Activated T-cell treated with anti-CD3 and anti-CD28 coated beads, Interleukin-2, amount 50 U/mL, for 24 hours (primary cell): Measurements from ENCODE around the gene TMEM131L.

ENCODE experiments used
- DNase-seq: peaks from one replicate; pipeline ENCODE4 v3.0.0-alpha.2; 2020
- H3K27ac Mint-ChIP-seq: 2 replicates; pipeline ENCODE4 v1.8.0; 2020; ENCODE audit warnings: mild to moderate bottlenecking, mixed read lengths
- H3K27me3 Mint-ChIP-seq: 2 replicates; pipeline ENCODE4 v1.8.0; 2020; ENCODE audit warnings: mixed read lengths
- H3K36me3 Mint-ChIP-seq: 2 replicates; pipeline ENCODE4 v1.8.0; 2020; ENCODE audit warnings: low read depth, mixed read lengths
- H3K4me1 Mint-ChIP-seq: 2 replicates; pipeline ENCODE4 v1.8.0; 2020; ENCODE audit warnings: low read depth, mixed read lengths
- H3K4me3 Mint-ChIP-seq: 2 replicates; pipeline ENCODE4 v1.8.0; 2020; ENCODE audit warnings: mild to moderate bottlenecking, moderate library complexity, mixed read lengths
- H3K9me3 Mint-ChIP-seq: 2 replicates; pipeline ENCODE4 v1.8.0; 2020; ENCODE audit warnings: mixed read lengths

The TMEM131L gene

DNA sequence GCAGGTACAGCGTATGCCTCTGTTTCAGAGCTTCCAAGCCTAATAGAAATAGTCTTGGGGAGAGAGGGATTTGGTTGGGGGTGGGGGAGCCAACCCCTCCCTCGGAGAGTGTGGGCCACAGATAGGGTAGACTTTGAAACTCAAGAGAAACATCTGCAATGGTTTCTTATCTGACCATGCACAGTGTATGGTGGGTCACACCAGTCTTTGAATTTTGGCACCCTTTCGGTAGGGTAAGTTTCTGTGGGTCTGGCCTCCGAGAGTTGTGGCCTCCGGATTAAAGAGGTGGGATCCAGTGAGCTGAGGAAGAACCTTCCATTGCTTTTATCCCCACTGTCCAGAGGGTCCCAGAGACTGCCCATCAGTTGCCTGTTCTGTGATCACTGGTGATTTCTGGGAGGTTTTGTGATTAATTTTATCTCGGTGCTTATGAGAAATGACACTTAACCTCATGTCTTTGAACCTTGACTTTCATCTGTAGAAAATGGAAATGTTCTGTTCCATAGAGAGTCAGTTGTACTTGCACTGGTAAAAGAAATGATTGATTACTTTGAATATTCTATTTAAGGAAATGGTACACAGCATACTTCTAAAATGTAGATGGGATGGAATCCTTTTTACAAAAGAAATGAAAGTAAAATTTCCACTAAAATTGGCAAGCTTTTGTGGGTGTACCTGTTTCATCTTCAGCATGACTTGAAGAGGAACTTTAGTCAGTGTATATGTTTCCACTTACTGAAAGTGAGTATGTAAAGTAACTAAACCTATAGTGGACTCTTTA lies 62.7 kb downstream of the TMEM131L start:
- peak; percentile 47 for DNase-seq
- H3K4me1 Mint-ChIP-seq: peaks cover 96% of the 10 kb centered on the region
- H3K27ac Mint-ChIP-seq: peak overlapping the region; percentile 98
- H3K27me3 Mint-ChIP-seq: no peaks in the 10 kb centered on the region
- H3K4me3 Mint-ChIP-seq: peak overlapping the region; percentile 64
- peaks cover 3% of the 10 kb centered on the region for H3K9me3 Mint-ChIP-seq
- H3K36me3 Mint-ChIP-seq: peaks cover 58% of the 10 kb centered on the region

GRCh38 chr4:153529646-153530045 lies 63.5 kb downstream of the TMEM131L start:
- Mint-ChIP-seq H3K9me3 (peaks cover 3% of the 10 kb centered on the region), H3K36me3 (peaks cover 55% of the 10 kb centered on the region), H3K27me3 (no peaks in the 10 kb centered on the region), H3K4me1 (peaks cover 94% of the 10 kb centered on the region), H3K4me3 (peak overlapping the region; percentile 64), H3K27ac (peak overlapping the region; percentile 98)
- no peak for DNase-seq

GRCh38 chr4:153530284-153530999 lies 64.3 kb downstream of the TMEM131L start:
- Mint-ChIP-seq H3K27ac (peak overlapping the region; percentile 98), H3K4me3 (peak overlapping the region; percentile 64), H3K9me3 (peaks cover 3% of the 10 kb centered on the region), H3K36me3 (peaks cover 54% of the 10 kb centered on the region), H3K4me1 (peaks cover 93% of the 10 kb centered on the region), H3K27me3 (no peaks in the 10 kb centered on the region)
- peak; percentile 51 for DNase-seq

DNA sequence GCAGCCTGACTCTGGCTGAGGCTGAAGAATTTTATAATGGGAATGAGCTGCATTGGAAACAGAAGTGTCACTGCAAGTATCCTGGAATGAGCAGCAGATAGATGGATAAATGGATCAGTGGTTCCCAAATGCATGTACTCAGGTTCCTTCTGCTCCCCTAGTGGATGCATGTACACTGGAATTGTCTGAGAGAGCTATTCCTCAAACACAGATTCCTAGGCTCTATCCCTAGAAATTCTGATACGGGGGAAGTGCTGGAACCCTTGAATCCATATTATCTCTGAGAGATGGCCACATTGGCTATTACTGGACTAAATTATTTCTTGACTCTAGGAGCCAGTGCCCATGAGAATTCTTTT lies 64.8 kb downstream of the TMEM131L start:
- Mint-ChIP-seq H3K36me3 (peaks cover 55% of the 10 kb centered on the region), H3K27me3 (no peaks in the 10 kb centered on the region), H3K9me3 (peaks cover 3% of the 10 kb centered on the region), H3K4me3 (peak overlapping the region; percentile 64), H3K27ac (peak overlapping the region; percentile 98), H3K4me1 (peaks cover 94% of the 10 kb centered on the region)
- no peak for DNase-seq

DNA sequence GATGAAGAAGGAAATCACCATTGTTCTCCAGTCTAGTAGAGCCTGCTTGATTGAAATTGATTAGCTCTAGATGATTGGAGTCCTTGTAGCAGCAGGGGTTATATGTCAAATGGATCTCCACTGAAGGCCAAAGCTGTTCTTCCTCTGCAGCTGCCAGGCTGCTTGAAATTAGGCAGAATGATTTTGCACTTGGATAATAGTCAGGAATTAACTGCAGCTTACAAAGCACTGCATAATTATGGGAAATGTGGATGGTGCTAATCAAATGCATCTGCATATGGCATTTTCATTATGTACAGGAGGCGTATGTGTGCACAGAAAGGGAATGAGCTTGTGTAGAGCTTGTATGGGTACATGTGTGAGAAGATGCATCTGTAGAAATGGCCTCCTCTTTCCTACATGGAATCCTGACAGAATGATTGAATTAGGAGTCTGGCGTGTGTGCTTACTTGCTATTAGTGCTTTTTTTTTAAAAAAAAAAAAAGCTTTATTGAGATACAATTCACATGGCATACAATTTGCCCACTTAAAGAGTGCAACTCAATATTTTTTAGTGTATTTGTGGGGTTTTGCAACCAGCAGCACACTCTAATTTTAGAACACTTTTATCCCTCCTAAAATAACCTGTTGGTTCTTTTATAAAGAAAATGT lies 65.9 kb downstream of the TMEM131L start:
- H3K27ac Mint-ChIP-seq: peak overlapping the region; percentile 86
- no peak for DNase-seq
- H3K9me3 Mint-ChIP-seq: no peaks in the 10 kb centered on the region
- no peaks in the 10 kb centered on the region for H3K27me3 Mint-ChIP-seq
- H3K36me3 Mint-ChIP-seq: peaks cover 52% of the 10 kb centered on the region
- H3K4me1 Mint-ChIP-seq: peaks cover 95% of the 10 kb centered on the region
- H3K4me3 Mint-ChIP-seq: no peak overlapping the region

GRCh38 chr4:153532636-153533035 lies 66.5 kb downstream of the TMEM131L start:
- peaks cover 50% of the 10 kb centered on the region for H3K36me3 Mint-ChIP-seq
- H3K4me3 Mint-ChIP-seq: no peak overlapping the region
- peak overlapping the region; percentile 86 for H3K27ac Mint-ChIP-seq
- peaks cover 95% of the 10 kb centered on the region for H3K4me1 Mint-ChIP-seq
- H3K9me3 Mint-ChIP-seq: no peaks in the 10 kb centered on the region
- DNase-seq: no peak
- H3K27me3 Mint-ChIP-seq: no peaks in the 10 kb centered on the region

DNA sequence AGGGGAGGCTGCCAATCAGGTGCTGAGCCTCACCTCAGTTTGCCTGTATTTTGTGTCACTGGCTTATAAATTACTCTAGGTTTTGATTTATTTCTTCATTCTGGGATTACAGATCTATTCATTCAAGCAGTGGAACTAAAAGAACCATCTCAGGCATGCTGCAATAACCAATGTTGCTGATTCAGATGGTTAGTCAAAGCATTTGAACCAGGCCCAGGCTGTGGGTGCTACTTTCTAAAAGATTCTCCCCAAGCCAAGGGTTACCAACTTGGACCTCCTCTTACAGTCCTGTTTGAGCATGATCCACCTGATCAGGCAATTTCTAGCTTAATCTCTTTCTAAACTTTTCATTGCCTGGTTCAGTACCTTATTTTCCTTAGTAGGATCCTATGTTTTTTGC lies 67.2 kb downstream of the TMEM131L start:
- Mint-ChIP-seq H3K4me1 (peaks cover 95% of the 10 kb centered on the region), H3K36me3 (peaks cover 53% of the 10 kb centered on the region), H3K27me3 (no peaks in the 10 kb centered on the region), H3K27ac (peak overlapping the region; percentile 86), H3K4me3 (no peak overlapping the region), H3K9me3 (no peaks in the 10 kb centered on the region)
- no peak for DNase-seq

DNA sequence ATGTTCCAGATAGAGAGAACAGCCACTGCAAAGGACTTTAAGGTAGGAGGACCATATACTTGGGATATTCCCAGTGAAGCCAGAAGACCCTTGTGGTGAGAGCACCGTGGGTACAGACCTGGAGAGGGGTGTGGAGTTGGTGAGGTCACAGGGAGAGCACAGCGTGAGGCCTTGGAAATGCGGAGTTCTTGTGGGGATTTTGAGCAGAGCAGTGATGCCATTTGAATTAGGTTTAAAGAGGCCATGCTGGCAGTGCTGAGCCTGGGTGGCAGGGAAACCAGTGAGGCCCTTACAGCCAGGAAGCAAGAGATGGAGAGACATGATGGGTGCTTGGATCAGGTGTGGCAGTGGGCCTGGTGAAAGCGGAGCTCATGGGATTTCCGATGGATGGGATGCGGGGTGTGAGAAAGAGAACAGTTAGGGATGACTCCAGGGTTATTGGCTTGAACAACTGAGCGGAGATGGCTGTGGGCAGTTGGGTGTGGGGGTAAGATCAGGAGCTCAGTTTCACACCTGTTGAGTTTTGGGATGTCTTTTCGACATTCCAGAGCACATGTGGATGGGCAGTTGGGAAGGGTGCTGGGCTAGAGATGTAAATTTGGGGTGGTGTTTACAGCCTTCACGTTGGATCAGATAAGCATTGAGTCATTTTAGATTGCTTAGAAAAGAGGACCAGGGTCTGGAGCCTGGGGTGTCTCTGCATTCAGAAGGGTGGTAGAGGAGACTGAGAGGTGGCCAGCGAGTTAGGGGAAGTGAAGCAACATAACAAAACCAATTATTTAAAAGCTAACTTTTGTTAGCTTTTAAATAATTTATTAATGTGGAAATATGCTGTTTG lies 68.9 kb downstream of the TMEM131L start:
- Mint-ChIP-seq H3K4me1 (peaks cover 94% of the 10 kb centered on the region), H3K27ac (peak overlapping the region; percentile 87), H3K4me3 (peak overlapping the region; percentile 1)

DNA sequence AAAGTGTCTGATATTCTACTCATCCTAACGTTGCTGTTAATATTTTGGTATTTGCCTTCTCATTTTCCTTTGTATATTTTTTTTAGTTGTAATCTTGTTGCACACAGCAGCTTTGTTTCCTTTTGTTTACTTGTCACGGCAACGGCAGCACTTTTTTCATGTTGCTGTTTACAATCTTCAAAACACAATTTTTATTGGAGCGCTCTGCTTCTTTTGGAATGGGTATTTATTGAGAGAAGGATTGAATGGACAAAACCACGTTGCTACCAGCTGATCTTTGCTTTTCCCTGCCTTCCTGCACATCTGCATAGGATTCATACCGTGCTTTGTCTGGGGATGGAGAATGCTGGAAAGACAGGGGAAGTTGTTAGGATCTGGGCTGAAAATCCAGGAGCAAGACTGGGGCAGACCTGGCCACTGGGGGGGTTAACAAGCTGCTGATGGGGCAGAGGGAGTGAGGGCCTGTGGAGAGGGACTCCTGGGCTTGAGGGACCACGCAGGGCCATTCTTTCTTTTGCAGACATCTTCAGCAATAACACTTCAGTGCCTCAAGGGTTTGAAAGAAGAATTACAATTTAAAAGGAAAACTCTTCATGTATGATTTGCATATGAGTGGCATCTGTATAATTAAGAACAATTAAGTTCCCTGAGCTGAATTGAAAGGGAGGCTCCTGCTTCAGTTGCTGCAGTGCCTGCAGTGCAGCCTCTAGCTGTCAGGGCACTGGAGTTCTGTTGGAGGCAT lies 69.8 kb downstream of the TMEM131L start:
- H3K4me3 Mint-ChIP-seq: no peak overlapping the region
- no peaks in the 10 kb centered on the region for H3K27me3 Mint-ChIP-seq
- H3K9me3 Mint-ChIP-seq: no peaks in the 10 kb centered on the region
- no peak for DNase-seq
- peak overlapping the region; percentile 87 for H3K27ac Mint-ChIP-seq
- H3K36me3 Mint-ChIP-seq: peaks cover 74% of the 10 kb centered on the region
- peaks cover 94% of the 10 kb centered on the region for H3K4me1 Mint-ChIP-seq

More for the DNA sequence above, 68.9 kb downstream of the TMEM131L start:
- no peaks in the 10 kb centered on the region for H3K27me3 Mint-ChIP-seq
- H3K9me3 Mint-ChIP-seq: no peaks in the 10 kb centered on the region
- DNase-seq: no peak
- H3K36me3 Mint-ChIP-seq: peaks cover 67% of the 10 kb centered on the region

DNA sequence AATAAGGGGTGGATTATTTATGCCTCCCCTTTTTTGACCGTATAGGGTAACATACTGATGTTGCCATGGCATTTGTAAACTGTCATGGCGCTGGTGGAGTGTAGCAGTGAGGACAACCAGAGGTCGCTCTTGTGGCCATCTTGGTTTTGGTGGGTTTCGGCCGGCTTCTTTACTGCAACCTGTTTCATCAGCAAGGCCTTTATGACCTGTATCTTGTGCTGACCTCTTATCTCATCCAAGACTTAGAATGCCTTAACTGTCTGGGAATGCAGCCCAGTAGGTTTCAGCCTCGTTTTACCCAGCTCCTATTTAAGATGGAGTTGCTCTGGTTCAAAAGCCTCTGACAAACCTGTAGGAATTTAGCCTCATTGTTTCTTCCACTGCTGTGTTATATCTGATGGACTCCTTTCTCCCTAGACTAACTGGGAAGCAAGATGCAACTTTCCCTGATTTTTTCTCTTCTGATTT lies 71.4 kb downstream of the TMEM131L start:
- no peak overlapping the region for H3K4me3 Mint-ChIP-seq
- peak overlapping the region; percentile 65 for H3K27ac Mint-ChIP-seq
- DNase-seq: no peak
- H3K36me3 Mint-ChIP-seq: peaks cover 79% of the 10 kb centered on the region
- H3K4me1 Mint-ChIP-seq: peaks cover 95% of the 10 kb centered on the region
- no peaks in the 10 kb centered on the region for H3K27me3 Mint-ChIP-seq
- H3K9me3 Mint-ChIP-seq: no peaks in the 10 kb centered on the region

DNA sequence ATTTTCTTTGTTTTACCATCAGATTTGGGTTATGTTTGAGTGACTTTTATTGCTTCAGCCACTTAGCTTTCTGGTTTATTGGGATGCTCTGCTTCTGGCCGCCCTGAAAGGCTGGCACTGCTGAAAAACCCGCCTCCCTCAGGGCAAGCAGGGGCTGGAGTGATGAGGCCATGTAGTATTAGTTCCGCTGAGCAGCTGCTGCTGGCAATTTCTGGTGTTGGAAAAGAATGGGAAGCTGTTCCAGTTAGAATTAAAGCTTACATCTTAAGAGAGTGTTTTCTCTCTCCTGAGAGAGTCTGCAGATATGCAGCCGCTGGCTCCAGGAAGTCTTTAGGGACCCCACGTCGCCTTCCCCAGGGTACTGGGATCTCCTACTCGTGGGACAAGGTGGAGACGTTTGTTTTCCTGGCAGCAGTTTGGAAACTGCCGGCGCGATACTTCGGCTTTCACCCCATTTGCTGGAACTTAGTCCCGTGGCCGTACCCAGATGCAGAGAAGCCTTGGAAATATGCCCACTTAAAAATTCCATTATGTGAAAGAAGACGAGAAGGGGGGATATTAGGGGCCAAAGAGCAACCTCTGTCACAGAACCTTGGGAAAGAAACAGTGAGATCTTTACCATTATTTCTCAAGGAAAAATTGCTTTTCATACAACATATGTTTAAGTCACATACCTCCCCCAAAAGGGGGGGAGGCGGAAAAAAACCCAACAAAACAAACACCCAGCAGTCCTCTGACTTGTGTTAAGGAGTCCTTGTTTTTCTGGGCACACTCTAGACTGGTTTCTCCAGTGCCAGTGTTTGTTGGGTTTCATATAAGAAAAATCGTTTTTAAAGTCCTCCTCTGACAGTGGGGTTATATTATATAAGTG lies 72.6 kb downstream of the TMEM131L start:
- no peaks in the 10 kb centered on the region for H3K27me3 Mint-ChIP-seq
- DNase-seq: no peak
- no peak overlapping the region for H3K4me3 Mint-ChIP-seq
- H3K4me1 Mint-ChIP-seq: peaks cover 95% of the 10 kb centered on the region
- H3K9me3 Mint-ChIP-seq: no peaks in the 10 kb centered on the region
- H3K36me3 Mint-ChIP-seq: peaks cover 78% of the 10 kb centered on the region
- H3K27ac Mint-ChIP-seq: peak overlapping the region; percentile 49

DNA sequence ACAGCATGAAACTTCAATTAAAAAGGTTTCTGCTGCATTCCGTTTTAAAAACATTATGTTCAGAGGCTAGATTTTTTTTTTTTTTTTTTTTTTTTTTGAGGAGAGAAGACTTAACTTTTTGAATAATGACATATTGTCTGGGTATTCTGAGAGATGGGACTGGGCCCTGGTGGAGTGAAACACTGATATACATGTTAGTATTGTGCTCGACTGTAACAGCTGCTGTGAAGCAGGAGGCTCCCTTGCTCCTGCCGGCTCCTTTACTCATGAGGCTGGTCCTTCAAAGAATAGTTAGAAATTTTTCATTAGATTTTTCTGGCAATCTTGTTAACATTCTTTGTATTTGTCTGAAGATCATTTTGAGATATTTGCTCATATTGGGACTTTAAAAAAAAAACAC lies 73.3 kb downstream of the TMEM131L start:
- Mint-ChIP-seq H3K4me1 (peaks cover 96% of the 10 kb centered on the region), H3K27ac (peak overlapping the region; percentile 49), H3K4me3 (no peak overlapping the region)

More for the DNA sequence above, 73.3 kb downstream of the TMEM131L start:
- H3K36me3 Mint-ChIP-seq: peaks cover 81% of the 10 kb centered on the region
- no peaks in the 10 kb centered on the region for H3K9me3 Mint-ChIP-seq
- no peaks in the 10 kb centered on the region for H3K27me3 Mint-ChIP-seq
- DNase-seq: no peak
